ENCODE measurements around the gene EYS. TPM values are rescaled to one million over a fixed set of nuclear protein-coding genes. Genes with fewer than 3 reads are reported as not detected.

The EYS gene
- polyA plus RNA-seq, 1 of the 3 experiments (the other 2 are of a cell fraction): 0.05 TPM

- TF ChIP-seq MEF2A (IDR thresholded peaks at IDR 0.05; ENCODE audit: borderline replicate concordance, low read depth) (no peak), RCOR1 (IDR thresholded peaks at IDR 0.05; ENCODE audit: low read length) (no peak), USF1 (IDR thresholded peaks at IDR 0.05; ENCODE audit: borderline replicate concordance, low read depth) (no peak), TEAD4 (IDR thresholded peaks at IDR 0.05; ENCODE audit: borderline replicate concordance, insufficient read depth) (no peak)
Measured at GRCh38 chr6:64949257-64949656, 757.8 kb downstream of the EYS start (continued).

GRCh38 chr6:64948261-64948660 is 758.8 kb downstream of the EYS start:
- DNase-seq: no peak
- H3K27ac ChIP-seq (ENCODE audit: low read depth in 2 of 2, low read length in 1 of 2): no peak overlapping the region
- no peaks in the 10 kb centered on the region for H3K9me3 ChIP-seq
- no peak for TF ChIP-seq TAF1 (IDR thresholded peaks at IDR 0.05; ENCODE audit: borderline replicate concordance, low read depth, low read length)
- TF ChIP-seq ELF1 (IDR thresholded peaks at IDR 0.05): no peak
- no peak for TF ChIP-seq EP300 (IDR thresholded peaks at IDR 0.05; ENCODE audit: borderline replicate concordance in 1 of 2, low read depth in 1 of 2, low read length in 1 of 2)
- no peak for TF ChIP-seq RAD21 (IDR thresholded peaks at IDR 0.05; ENCODE audit: low read length)
- TF ChIP-seq JUND (IDR thresholded peaks at IDR 0.05): no peak
- no peak for TF ChIP-seq USF2 (IDR thresholded peaks at IDR 0.05; ENCODE audit: borderline replicate concordance, low read depth, low read length)
- TF ChIP-seq MEF2A (IDR thresholded peaks at IDR 0.05; ENCODE audit: borderline replicate concordance, low read depth): no peak
- no peak for TF ChIP-seq FOSL2 (IDR thresholded peaks at IDR 0.05; ENCODE audit: borderline replicate concordance, low read depth)
- CTCF ChIA-PET: no interaction called here
- no peak overlapping the region for H3K4me2 ChIP-seq
- no peaks in the 10 kb centered on the region for H3K36me3 ChIP-seq (replicated peaks in 1 of 2; ENCODE audit: control insufficient read depth in 1 of 2, insufficient read depth in 2 of 2, low read length in 1 of 2)
- no peaks in the 10 kb centered on the region for H3K4me1 ChIP-seq (ENCODE audit: control insufficient read depth in 1 of 2, insufficient read depth in 2 of 2, low read depth in 1 of 2, low read length in 1 of 2)
- POLR2A ChIA-PET: no interaction called here
- H4K20me1 ChIP-seq (ENCODE audit: insufficient read depth): no peaks in the 10 kb centered on the region
- H3K4me3 ChIP-seq (ENCODE audit: low read depth in 2 of 2, low read length in 1 of 2): no peak overlapping the region
- H3K9ac ChIP-seq: no peak overlapping the region
- H3F3A ChIP-seq (replicated peaks; ENCODE audit: insufficient read depth): no peaks in the 10 kb centered on the region
- H3K9me2 ChIP-seq: no peaks in the 10 kb centered on the region
- H3K79me2 ChIP-seq (ENCODE audit: insufficient read depth): no peaks in the 10 kb centered on the region
- H2AFZ ChIP-seq (ENCODE audit: low read depth): no peak overlapping the region
- no peaks in the 10 kb centered on the region for H3K27me3 ChIP-seq (ENCODE audit: insufficient read depth)

GRCh38 chr6:64945450-64945849 is 761.6 kb downstream of the EYS start:
- H3K36me3 ChIP-seq (replicated peaks in 1 of 2; ENCODE audit: control insufficient read depth in 1 of 2, insufficient read depth in 2 of 2, low read length in 1 of 2): no peaks in the 10 kb centered on the region
- no peaks in the 10 kb centered on the region for H3K4me1 ChIP-seq (ENCODE audit: control insufficient read depth in 1 of 2, insufficient read depth in 2 of 2, low read depth in 1 of 2, low read length in 1 of 2)
- H4K20me1 ChIP-seq (ENCODE audit: insufficient read depth): no peaks in the 10 kb centered on the region
- no peak overlapping the region for H2AFZ ChIP-seq (ENCODE audit: low read depth)
- ChIA-PET POLR2A (no interaction called here), CTCF (interaction anchor here (0.9 kb wide), 1 partner anchor 14 kb away, joined by 3 read pairs; no protein-coding TSS in a partner anchor)
- no peak overlapping the region for H3K4me3 ChIP-seq (ENCODE audit: low read depth in 2 of 2, low read length in 1 of 2)
- TF ChIP-seq FOXM1 (IDR thresholded peaks at IDR 0.05; ENCODE audit: low read depth): no peak
- TF ChIP-seq USF1 (IDR thresholded peaks at IDR 0.05; ENCODE audit: borderline replicate concordance, low read depth): no peak
- TF ChIP-seq MXI1 (IDR thresholded peaks at IDR 0.05; ENCODE audit: low read depth, low read length): no peak
- H3K27ac ChIP-seq (ENCODE audit: low read depth in 2 of 2, low read length in 1 of 2): no peak overlapping the region
- 61% methylated on average over 2 of the region's 2 CpGs for WGBS (ENCODE audit: low lambda C conversion rate)
- H3K9ac ChIP-seq: no peak overlapping the region
- H3K27me3 ChIP-seq (ENCODE audit: insufficient read depth): no peaks in the 10 kb centered on the region
- H3K79me2 ChIP-seq (ENCODE audit: insufficient read depth): no peaks in the 10 kb centered on the region
- DNase-seq: no peak
- no peak overlapping the region for H3K4me2 ChIP-seq
- H3K9me3 ChIP-seq: no peaks in the 10 kb centered on the region
- H3K9me2 ChIP-seq: no peaks in the 10 kb centered on the region
- H3F3A ChIP-seq (replicated peaks; ENCODE audit: insufficient read depth): no peaks in the 10 kb centered on the region

Data from SK-N-SH (cell line).